Peyer's patch (tissue), 4 donors: ENCODE measurements around the gene FCRL6. TPM values are rescaled to one million over a fixed set of nuclear protein-coding genes. Genes with fewer than 3 reads are reported as not detected.

Experiments
- DNase-seq, 3 donors: peaks; one replicate each; pipeline ENCODE4 v3.0.0-alpha.2; 2017 to 2019
- H3K27ac ChIP-seq, 4 donors: fragments of 200-600 bp; sonication (generic); one replicate each; pipeline ENCODE4 v1.5.1; 2016 to 2019
- H3K27me3 ChIP-seq, 2 donors: fragments of 200-600 bp; sonication (generic); one replicate each; pipeline ENCODE4 v1.5.1; 2019
- H3K36me3 ChIP-seq, 3 donors: fragments of 200-600 bp; sonication (generic); one replicate each; pipeline ENCODE4 v1.5.1; 2016 to 2019
- H3K4me1 ChIP-seq, 4 donors: fragments of 200-600 bp; sonication (generic); one replicate each; pipeline ENCODE4 v1.5.1; 2016 to 2019
- H3K4me3 ChIP-seq, 4 donors: fragments of 200-600 bp; sonication (generic); 1 replicate in 3 of 4; 2 replicates in 1 of 4; pipeline ENCODE4 v1.5.1; 2016 to 2019; ENCODE audit warnings: mild to moderate bottlenecking in 1 of 4
- H3K9me3 ChIP-seq, 4 donors: fragments of 200-600 bp; sonication (generic); one replicate each; pipeline ENCODE4 v1.5.1; 2016 to 2019; ENCODE audit warnings: mild to moderate bottlenecking in 1 of 4
- POLR2A ChIP-seq, 2 donors: fragments of 450-650 bp; IDR thresholded peaks; one replicate each; pipeline ENCODE4 v1.5.1; 2017; ENCODE audit warnings: antibody characterized with exemption in 2 of 2, mild to moderate bottlenecking in 2 of 2, moderate library complexity in 2 of 2
- total RNA-seq, 4 donors: library from RNA; depleted of rRNA; stranded (reverse); fragments of >200 nt; gene quantifications; one replicate each; pipeline ENCODE4 v1.1.0, GENCODE V29; 2016
- TF ChIP-seq, protein P1 (sequence below), 6 experiments: fragments of 450-650 bp in 4 of 6; fragments of 200-600 bp in 2 of 6; sonication (generic) in 1 of 6; IDR thresholded peaks; one replicate each; pipeline ENCODE4 v1.5.1; 2017 to 2019; ENCODE audit warnings: antibody characterized with exemption in 6 of 6, mild to moderate bottlenecking in 3 of 6, moderate library complexity in 1 of 6

The FCRL6 gene
- total RNA-seq, 4 donors from 2014 or later: 2.4 to 13.2 TPM; not detected in 2

DNA sequence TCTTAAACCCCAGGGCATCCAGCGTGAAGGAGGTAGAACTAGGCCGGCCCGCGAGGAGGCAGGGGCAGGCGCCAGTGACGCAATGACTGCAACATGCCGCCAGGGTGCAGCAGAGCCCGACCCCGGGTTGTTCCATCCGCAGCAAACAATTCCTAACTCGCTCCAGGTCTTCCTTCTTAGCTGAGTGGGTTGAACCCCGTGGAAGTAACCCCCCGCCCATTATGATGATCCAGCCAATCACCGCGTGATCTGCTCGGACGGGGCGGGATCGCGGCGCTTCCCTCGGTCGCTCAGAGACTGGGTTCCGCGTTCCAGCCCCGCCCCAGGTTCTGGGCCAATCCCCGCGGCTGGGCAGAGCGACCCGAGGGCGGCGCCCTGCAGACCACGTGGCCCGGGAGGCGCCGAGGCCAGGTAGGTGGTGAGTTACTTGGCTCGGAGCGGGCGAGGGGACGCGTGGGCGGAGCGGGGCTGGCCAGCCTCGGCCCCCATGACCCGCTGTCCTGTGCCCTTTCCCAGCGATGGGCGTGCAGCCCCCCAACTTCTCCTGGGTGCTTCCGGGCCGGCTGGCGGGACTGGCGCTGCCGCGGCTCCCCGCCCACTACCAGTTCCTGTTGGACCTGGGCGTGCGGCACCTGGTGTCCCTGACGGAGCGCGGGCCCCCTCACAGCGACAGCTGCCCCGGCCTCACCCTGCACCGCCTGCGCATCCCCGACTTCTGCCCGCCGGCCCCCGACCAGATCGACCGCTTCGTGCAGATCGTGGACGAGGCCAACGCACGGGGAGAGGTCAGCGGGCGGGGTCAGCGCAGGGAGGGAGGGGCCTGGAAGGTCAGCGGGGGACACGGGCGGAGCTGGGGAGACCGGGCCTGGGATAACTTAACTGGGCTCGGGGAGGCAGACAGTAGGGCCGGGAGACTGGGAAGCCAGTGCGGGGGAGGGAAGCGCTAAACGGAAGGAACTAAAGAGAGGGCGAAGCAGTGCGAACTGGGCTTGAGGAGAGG, 21.3 kb upstream of the FCRL6 start, which contains the start of gene DUSP23:
Gene DUSP23 (plus strand): TSS at position 380 of the 1,000 bp plus-strand sequence. CDS start 139 bp downstream, at position 519.
- TF ChIP-seq, protein P1, sequence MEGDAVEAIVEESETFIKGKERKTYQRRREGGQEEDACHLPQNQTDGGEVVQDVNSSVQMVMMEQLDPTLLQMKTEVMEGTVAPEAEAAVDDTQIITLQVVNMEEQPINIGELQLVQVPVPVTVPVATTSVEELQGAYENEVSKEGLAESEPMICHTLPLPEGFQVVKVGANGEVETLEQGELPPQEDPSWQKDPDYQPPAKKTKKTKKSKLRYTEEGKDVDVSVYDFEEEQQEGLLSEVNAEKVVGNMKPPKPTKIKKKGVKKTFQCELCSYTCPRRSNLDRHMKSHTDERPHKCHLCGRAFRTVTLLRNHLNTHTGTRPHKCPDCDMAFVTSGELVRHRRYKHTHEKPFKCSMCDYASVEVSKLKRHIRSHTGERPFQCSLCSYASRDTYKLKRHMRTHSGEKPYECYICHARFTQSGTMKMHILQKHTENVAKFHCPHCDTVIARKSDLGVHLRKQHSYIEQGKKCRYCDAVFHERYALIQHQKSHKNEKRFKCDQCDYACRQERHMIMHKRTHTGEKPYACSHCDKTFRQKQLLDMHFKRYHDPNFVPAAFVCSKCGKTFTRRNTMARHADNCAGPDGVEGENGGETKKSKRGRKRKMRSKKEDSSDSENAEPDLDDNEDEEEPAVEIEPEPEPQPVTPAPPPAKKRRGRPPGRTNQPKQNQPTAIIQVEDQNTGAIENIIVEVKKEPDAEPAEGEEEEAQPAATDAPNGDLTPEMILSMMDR (IDR thresholded peaks at IDR 0.05): peak; percentile 81 to 99 (median 94)
- peak; percentile 71 to 85 for TF ChIP-seq POLR2A (IDR thresholded peaks at IDR 0.05)
- DNase-seq: peak; percentile 94 to 99 (median 99)
- Histone ChIP-seq H3K4me3 (peak within 1 kb of the TSS; percentile 69 to 90 (median 79)), H3K36me3 (no peaks in the 10 kb centered on the region), H3K4me1 (peaks cover 0 to 3% (median 0%) of the 10 kb centered on the region in 4 donors), H3K27ac (peak within 1 kb of the TSS; percentile 74 to 85 (median 78)), H3K27me3 (no peaks in the 10 kb centered on the region), H3K9me3 (no peaks in the 10 kb centered on the region)

DNA sequence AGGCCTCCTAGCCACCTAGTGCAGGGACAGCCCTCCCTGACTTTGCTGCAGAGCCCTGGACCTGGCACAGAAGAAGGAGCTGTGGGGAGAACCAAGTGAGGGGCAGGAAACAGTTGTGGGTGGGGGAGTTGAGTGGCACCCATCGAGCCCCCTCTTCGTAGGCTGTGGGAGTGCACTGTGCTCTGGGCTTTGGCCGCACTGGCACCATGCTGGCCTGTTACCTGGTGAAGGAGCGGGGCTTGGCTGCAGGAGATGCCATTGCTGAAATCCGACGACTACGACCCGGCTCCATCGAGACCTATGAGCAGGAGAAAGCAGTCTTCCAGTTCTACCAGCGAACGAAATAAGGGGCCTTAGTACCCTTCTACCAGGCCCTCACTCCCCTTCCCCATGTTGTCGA, 20.2 kb upstream of the FCRL6 start:
- Histone ChIP-seq H3K36me3 (no peaks in the 10 kb centered on the region), H3K4me1 (peaks cover 0 to 3% (median 0%) of the 10 kb centered on the region in 4 donors), H3K4me3 (peak overlapping the region in 2 of 4 donors; percentile 83 to 90), H3K9me3 (no peaks in the 10 kb centered on the region), H3K27ac (no peak overlapping the region), H3K27me3 (no peaks in the 10 kb centered on the region)
- TF ChIP-seq, protein P1 (IDR thresholded peaks at IDR 0.05): no peak
- no peak for TF ChIP-seq POLR2A (IDR thresholded peaks at IDR 0.05)
- no peak for DNase-seq

DNA sequence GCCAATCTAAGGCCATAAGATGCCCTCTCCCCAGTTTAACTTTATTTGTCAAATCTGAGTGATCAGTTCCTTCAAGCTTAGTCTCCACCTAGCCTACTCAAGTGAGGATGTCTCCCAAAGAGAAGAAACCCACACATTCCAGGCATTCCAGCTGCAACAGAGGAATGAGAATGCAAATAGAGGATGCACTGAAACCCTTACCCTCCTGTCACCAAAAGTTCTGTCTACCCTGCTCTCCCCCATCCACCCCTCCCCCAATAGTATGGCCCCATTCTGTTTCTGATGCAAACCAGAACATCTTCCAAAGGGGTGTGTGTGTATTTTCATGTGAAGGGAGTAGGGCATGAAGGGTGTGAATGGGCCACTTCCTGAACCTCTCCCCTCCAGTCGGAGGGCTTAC, 18.4 kb upstream of the FCRL6 start:
- DNase-seq: no peak
- Histone ChIP-seq H3K4me1 (peaks cover 0 to 3% (median 0%) of the 10 kb centered on the region in 4 donors), H3K36me3 (no peaks in the 10 kb centered on the region), H3K9me3 (no peaks in the 10 kb centered on the region), H3K27me3 (no peaks in the 10 kb centered on the region), H3K4me3 (no peak overlapping the region), H3K27ac (no peak overlapping the region)
- TF ChIP-seq, protein P1 (IDR thresholded peaks at IDR 0.05): no peak
- TF ChIP-seq POLR2A (IDR thresholded peaks at IDR 0.05): no peak

DNA sequence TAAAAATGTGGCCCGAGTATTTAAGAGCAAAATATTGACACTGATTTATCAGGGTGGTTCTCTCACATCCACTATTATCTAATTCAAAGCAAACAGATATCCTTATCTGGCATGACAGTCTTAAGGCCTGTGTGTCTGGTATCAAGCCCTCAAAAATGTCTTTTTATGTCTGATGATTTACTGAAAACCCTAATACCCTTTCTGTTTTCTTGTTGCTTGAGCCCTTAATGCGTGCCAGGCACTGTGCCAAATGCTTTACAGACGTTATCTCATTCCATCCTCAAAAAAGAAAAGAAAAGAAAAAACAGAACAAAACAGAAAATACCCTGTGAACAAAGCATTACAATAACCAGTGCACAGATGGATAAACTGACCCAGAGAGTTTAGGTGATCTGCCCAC, 15.7 kb upstream of the FCRL6 start:
- no peaks in the 10 kb centered on the region for H3K9me3 ChIP-seq

DNA sequence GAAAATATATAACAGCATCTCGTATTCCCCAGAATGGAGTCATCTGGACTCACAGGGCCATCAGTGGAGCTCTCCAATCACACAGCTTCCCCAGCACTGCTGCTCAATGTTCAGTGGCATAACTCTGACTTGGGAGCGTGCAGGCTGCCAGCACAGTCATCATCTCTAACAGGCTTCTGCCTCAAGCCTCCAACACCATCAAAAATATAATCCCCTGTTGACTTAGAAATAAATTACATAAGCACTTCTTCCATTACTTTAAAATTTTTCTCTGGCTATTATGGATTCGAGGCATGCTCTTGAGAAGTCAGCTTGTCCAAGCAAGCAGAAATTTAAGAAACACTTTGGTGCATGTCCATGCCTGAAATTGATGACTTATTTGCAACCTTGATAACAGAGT, 15.2 kb upstream of the FCRL6 start:
- no peaks in the 10 kb centered on the region for H3K27me3 ChIP-seq
- H3K4me1 ChIP-seq: no peaks in the 10 kb centered on the region
- H3K9me3 ChIP-seq: no peaks in the 10 kb centered on the region
- DNase-seq: no peak
- no peak overlapping the region for H3K4me3 ChIP-seq
- H3K27ac ChIP-seq: no peak overlapping the region
- TF ChIP-seq POLR2A (IDR thresholded peaks at IDR 0.05): no peak
- TF ChIP-seq, protein P1 (IDR thresholded peaks at IDR 0.05): no peak
- H3K36me3 ChIP-seq: no peaks in the 10 kb centered on the region

More for the DNA sequence above, 15.7 kb upstream of the FCRL6 start:
- no peaks in the 10 kb centered on the region for H3K27me3 ChIP-seq
- TF ChIP-seq POLR2A (IDR thresholded peaks at IDR 0.05): no peak
- TF ChIP-seq, protein P1 (IDR thresholded peaks at IDR 0.05): no peak
- no peak overlapping the region for H3K27ac ChIP-seq
- DNase-seq: no peak
- no peak overlapping the region for H3K4me3 ChIP-seq
- no peaks in the 10 kb centered on the region for H3K4me1 ChIP-seq
- H3K36me3 ChIP-seq: no peaks in the 10 kb centered on the region
